GM18519 (cell line): Measurements from ENCODE around the gene CLCA1.

Experiments
- ATAC-seq: cut with Tn5 transposase; IDR thresholded peaks from one replicate; pipeline ENCODE4 v1.9.1; 2021; ENCODE audit warnings: mild to moderate bottlenecking, moderate library complexity; ENCODE audit not compliant: unreplicated experiment, low FRiP score

Gene CLCA1

DNA sequence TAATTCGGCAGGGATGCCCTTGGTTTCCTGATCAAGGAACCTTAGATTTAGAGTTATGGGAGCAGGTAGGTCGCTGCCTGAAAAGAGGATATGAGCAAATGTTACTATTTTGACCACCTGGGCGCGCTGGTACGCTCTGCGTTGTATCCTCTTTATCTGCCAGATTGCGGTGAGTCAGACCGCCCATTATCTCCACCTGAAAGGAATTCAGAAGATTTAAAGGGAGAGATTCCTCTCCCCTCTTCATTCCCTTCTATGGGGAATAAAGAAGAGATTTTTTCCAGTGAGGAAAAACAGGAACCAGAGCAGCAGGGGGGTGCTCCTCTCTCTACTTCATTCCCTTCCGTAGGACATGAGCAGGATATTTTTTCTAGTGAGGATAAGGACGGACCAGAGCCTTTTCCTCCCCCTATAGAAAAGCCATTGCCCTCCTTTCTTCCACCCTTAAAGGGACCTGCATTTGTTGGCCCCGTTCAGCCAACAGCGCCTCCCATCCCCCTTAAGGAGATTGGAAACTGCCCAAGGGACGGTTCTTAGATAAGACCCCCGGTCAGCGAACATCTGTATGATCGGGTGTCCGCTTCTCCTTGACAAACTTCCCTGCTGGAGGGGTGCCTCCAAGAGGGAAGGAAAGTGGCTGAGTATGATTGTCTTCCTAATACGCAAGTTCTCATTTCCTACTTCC, 34.1 kb downstream of the CLCA1 start:
- no peak for ATAC-seq

GRCh38 chr1:86503406-86504136, 34.8 kb downstream of the CLCA1 start:
- no peak for ATAC-seq

DNA sequence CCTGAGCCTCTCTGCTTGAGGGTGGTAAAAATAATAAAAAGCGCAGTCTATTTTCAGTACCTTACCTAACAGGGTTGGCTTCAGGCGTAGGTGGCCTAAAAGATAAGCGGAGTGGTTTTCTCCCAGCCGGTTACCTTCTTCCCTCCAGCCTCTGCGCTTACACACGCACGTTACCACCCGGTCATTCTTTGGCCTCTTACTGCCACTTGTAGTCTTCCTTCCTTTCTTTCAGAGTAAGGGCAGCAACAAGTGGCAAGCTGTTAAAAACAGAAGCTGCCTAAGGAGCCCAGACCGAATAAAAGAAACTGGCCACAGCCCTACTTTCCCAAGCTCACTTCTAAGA, 35.4 kb downstream of the CLCA1 start:
- no peak for ATAC-seq

- no peak for ATAC-seq
Observed at GRCh38 chr1:86504895-86505563, 36.3 kb downstream of the CLCA1 start.

GRCh38 chr1:86505564-86505902, 36.8 kb downstream of the CLCA1 start:
- ATAC-seq, result no peak

GRCh38 chr1:86507935-86508582, 39.3 kb downstream of the CLCA1 start:
- no peak for ATAC-seq

GRCh38 chr1:86508583-86508969, 39.8 kb downstream of the CLCA1 start:
- ATAC-seq, result no peak

GRCh38 chr1:86515597-86515996, 46.9 kb downstream of the CLCA1 start:
- ATAC-seq, result no peak

DNA sequence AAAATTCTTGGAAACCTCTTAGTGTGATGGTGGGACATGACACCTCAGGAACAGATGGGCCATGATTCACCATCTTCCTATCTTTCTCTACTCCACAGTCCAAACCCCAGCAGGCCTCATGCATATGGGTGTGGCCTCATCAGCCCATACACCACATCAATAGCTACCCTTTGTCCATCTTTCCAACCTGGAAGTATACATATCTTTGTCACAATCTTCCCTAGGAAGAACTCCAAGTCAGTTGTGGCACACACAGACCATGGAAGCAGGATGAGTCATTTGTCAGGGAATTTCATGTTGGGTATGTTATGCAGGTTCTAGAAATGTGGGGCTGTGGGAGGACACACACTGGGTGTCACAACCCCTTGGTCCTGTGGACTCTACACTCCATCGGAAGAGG, 47.6 kb downstream of the CLCA1 start:
- no peak for ATAC-seq

- ATAC-seq, result no peak
Observed at GRCh38 chr1:86517336-86517735, 48.6 kb downstream of the CLCA1 start.

DNA sequence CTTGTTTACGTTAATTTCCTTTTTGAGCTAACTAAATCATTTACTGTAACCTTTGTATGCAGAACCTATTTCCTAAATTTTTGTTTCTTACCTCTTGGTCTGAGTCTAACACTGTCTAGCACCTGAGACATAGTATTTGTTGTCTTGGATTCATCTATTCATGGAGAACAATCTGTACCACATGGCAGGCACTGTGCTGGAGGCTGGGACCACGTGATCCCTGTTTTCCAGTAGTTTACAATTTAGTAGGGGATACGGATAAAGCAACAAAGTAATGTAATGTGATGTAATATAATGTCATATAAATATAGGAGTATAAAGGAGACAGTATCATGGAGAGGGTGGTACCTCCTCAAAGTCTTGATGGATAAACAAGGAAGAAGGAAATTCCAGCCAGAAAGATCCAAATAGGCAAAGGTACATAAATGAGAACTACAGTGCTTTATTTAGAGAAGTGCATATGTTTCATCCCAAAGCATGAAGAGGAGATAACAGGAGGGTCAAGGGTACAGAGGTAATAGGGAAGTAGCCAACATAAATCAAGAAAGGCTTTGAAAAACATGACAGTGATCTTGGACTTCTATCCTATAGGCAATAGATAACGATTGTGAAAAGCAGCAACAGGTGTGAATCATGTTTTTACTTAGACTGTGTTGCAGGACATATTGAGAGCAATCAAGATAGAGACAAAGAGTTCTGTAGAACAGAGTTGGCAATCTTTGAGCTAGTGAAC, 52.2 kb downstream of the CLCA1 start:
- ATAC-seq, result no peak

- ATAC-seq, result no peak
Observed at GRCh38 chr1:86521522-86521891, 52.8 kb downstream of the CLCA1 start.

- no peak for ATAC-seq
Observed at GRCh38 chr1:86522240-86522639, 53.5 kb downstream of the CLCA1 start.

DNA sequence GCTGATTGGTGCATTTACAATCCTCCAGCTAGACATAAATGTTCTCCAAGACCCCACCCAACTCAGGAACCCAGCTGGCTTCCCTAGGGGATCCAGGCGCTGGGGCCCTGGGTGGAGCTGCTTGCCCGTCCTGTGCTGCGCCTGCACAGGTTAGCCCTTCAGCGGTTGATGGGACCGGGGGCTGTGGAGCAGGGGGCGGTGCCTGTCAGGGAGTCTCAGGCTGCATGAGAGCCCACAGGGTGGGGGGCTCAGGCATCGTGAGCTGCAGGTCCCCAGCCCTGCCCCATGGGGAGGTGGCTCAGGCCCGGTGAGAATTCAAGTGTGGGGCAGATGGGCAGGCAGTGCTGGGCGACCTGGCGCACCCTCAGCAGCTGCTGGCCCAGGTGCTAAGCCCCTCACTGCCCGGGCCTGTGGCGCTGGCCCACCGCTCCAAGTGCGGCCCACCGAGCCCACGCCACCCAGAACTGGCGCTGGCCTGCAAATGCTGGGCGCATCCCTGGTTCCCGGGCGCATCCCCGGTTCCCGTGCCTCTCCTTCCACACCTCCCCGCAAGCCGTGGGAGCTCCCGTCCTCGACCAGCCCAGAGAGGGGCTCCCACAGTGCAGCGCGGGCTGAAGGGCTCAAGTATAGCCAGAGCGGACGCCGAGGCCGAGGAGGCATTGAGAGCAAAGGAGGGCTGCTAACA, 55.1 kb downstream of the CLCA1 start:
- ATAC-seq, result no peak

DNA sequence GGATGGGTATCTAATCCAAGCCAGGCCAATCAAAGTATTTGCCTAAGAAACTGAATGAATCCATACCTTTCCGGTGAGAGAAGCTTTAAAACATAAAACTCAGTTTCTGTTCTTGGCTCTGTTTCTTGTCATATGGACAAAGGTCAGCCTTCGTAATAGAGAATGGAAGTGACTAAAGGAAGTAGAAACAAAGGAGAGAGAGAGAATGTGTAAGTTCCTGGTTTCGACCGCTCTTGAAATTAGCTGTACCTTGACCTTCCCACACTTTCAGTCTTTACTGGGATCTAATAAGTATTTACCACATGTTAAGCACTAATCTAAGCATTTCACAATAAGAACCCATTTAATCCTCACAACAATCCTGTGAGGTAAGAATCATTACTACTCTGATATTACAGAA, 58.6 kb downstream of the CLCA1 start:
- no peak for ATAC-seq

DNA sequence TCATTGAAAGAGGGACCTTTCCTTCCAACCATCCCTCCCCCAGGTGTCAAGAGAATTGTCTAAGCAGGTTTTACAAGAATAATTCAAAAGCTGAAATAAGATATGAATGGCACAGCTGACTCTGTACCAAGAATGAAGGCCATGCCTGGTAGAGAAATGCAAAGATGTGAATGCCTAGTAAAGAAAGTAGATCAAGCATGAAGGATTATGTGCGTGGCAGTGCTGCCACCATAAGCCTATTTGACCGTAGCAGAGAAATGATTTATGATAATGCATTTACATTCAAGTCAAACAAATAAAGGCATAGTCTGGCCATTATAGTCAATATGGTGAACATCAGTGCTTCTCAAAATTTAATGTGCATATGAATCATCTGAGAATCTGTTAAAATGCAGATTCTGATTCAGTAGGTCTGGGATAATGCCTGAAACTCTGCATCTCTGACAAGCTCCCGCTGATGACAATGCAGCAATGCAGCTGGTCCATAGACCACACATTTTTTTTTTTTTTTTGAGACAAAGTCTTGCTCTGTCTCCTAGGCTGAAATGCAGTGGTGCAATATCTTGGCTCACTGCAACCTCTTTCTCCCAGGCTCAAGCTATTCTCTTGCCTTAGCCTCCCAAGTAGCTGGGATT, 61.6 kb downstream of the CLCA1 start:
- no peak for ATAC-seq

DNA sequence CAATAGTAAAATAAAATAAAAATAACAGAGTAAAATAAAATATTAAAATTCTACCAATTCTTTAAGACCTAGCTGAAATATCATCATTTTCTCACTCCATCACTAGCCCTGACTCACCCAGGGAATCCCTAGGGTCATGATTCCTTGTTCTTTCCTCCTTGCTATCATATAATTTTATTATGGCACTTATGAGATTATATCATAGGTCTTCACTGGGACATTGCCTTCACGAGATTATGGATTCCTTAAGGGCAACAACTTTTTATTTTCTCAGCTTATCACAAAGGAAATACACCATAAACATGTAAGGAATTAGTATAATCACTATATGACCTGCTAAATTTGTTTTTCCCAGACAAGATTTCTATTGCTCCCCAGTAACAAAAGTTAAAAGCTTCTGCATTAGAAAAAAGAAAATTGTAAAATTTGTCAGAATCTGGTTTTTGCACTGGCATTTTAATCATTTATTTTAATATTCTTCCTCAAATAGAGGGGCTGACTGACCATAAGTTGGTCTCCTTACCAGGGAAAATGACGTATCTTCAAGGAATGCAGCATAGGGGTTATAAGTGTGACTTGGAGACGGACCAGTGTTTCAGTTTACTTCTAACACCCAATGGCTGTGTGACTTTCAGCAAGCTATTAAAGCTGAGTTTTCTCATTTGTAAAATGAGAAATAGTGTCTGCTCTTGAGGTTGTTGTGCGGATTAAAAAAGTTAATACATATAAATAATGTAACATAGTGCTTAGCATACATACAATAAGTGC, 69.4 kb downstream of the CLCA1 start:
- ATAC-seq, result no peak

GRCh38 chr1:86538775-86539174, 70.0 kb downstream of the CLCA1 start:
- ATAC-seq, result no peak

DNA sequence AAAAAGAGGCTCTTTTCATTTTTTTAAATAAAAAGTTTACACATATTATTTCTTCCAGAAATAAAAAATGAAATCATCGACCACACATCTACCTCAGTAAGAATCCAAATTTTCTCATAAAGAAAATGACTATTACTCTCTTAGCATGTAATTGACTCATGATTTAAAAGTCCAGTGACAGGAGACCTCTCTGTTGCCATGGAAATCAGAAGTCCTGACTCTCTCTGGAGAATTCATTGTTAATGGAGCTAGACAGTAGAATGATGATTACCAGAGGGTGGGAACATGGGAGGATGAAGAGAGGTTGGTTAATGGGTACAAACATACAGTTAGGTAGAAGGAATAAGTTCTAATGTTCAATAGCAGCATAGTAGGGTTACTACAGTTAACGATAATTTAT, 73.1 kb downstream of the CLCA1 start:
- no peak for ATAC-seq
